ENCODE results near the gene SPINK5.
"Not testable (repeated sequence)": the region's sequence is repeated elsewhere in the genome, so short reads cannot be mapped to it uniquely, and the experiment has no call there.

SPINK5 gene, protein sequence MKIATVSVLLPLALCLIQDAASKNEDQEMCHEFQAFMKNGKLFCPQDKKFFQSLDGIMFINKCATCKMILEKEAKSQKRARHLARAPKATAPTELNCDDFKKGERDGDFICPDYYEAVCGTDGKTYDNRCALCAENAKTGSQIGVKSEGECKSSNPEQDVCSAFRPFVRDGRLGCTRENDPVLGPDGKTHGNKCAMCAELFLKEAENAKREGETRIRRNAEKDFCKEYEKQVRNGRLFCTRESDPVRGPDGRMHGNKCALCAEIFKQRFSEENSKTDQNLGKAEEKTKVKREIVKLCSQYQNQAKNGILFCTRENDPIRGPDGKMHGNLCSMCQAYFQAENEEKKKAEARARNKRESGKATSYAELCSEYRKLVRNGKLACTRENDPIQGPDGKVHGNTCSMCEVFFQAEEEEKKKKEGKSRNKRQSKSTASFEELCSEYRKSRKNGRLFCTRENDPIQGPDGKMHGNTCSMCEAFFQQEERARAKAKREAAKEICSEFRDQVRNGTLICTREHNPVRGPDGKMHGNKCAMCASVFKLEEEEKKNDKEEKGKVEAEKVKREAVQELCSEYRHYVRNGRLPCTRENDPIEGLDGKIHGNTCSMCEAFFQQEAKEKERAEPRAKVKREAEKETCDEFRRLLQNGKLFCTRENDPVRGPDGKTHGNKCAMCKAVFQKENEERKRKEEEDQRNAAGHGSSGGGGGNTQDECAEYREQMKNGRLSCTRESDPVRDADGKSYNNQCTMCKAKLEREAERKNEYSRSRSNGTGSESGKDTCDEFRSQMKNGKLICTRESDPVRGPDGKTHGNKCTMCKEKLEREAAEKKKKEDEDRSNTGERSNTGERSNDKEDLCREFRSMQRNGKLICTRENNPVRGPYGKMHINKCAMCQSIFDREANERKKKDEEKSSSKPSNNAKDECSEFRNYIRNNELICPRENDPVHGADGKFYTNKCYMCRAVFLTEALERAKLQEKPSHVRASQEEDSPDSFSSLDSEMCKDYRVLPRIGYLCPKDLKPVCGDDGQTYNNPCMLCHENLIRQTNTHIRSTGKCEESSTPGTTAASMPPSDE

GRCh38 chr5:148063861-148064260 lies at the start of gene SPINK5:
Gene SPINK5, plus strand, starts transcription at chr5:148063980. Its CDS starts 65 bp downstream, at chr5:148064045.
- no peak for DNase-seq (ENCODE audit: low spot score)

- no peak for DNase-seq (ENCODE audit: low spot score)
Measured at GRCh38 chr5:148014276-148014675, 49.5 kb upstream of the SPINK5 start.

GRCh38 chr5:148020257-148020988 lies 43.4 kb upstream of the SPINK5 start:
- DNase-seq (ENCODE audit: low spot score), result no peak

DNA sequence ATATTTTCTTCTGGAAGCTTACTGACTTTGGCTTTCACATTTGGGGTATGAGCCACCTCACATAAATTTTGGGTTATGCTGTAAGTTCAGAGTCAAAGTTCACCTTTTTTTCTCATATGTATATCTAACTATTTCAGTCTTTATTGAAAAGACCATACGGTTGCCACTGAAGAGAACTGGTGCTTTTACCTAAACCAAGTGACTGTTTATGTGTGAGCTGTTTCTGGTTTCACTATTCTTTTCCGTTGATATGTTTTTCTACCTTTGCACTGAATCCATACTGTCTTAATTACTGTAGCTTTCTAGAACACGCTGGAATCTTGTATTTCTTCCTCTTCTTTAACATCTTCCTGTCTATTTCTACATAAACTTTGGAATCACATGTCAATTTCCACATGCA lies 36.3 kb upstream of the SPINK5 start:
- no peak for DNase-seq (ENCODE audit: low spot score)

- DNase-seq (ENCODE audit: low spot score), result no peak
Measured at GRCh38 chr5:148029131-148029530, 34.6 kb upstream of the SPINK5 start.

- DNase-seq (ENCODE audit: low spot score), result no peak
Measured at GRCh38 chr5:148033134-148033533, 30.6 kb upstream of the SPINK5 start.

- DNase-seq (ENCODE audit: low spot score), result no peak
Measured at GRCh38 chr5:148035676-148036075, 28.1 kb upstream of the SPINK5 start.

DNA sequence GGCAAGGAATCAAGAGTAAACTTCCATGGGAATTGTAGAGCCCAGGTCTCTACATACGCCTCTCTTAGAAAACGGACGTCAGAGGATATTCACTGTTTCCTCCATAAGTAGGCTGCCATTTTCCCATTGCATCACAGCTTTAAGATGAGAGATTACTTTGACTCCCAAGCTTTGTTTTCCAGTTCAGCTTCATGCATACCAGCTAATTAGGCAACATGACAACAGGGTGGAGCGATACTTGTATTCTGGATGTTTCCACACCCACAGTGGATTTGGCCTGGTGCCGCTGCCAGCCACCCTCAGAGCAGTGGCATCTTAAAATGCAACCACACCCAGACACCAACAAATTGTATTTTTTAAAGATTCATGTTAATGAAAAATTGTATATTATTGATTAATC lies 20.9 kb upstream of the SPINK5 start:
- no peak for DNase-seq (ENCODE audit: low spot score)

GRCh38 chr5:148043705-148044104 lies 20.1 kb upstream of the SPINK5 start:
- no peak for DNase-seq (ENCODE audit: low spot score)

DNA sequence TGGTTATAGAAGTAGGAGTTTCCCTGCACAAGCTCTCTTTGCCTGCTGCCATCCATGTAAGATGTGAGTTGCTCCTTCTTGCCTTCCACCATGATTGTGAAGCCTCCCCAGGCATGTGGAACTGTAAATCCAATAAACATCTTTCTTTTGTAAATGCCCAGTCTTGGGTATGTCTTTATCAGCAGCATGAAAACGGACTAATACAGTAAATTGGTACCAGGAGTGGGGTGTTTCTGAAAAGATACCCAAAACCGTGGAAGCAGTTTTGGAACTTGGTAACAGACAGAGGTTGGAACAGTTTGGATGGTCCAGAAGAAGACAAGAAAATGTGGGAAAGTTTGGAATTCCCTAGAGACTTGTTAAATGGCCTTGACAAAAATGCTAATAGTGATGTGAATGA lies 8.6 kb upstream of the SPINK5 start:
- not testable (repeated sequence) for DNase-seq (ENCODE audit: low spot score)

DNA sequence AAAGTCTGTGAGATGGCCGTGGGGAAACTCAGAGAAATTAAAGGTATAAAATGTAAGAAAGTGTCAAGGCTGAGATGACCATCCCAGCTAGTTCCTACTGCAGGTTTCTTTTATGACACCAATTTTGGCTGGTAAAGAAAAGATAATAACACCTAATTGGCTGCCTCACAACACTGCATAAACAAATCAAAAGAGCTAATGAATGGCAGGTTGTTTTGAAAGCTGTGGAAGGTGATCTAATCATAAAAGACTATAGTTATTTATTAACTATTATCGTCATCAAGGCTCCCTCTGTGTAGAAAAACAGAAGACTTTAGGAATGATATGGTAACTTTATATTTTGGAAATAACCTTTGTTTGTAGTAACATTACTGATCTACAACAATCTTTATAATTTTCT lies 3.5 kb upstream of the SPINK5 start:
- DNase-seq (ENCODE audit: low spot score), result no peak

DNA sequence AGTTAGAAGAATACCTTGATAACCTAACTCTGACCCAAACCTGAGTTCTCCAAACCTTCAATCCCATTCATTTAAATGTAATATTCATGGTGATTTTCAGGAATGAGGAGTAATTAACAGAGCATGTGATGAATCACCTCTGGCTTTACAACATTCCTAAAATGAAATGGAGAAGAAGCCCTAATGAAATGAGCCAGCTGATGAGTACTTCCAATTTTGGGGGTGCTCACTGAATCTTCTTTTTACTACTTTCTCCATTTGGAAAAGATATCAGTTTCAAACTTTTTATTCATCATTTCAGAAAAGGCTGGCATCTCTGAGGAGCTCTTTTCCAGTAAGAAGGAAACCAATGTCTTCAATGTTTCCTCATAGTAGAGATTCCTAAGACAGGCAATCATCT lies 2.9 kb upstream of the SPINK5 start:
- no peak for DNase-seq (ENCODE audit: low spot score)

GRCh38 chr5:148070621-148071020 lies 6.8 kb downstream of the SPINK5 start:
- no peak for DNase-seq (ENCODE audit: low spot score)

- DNase-seq (ENCODE audit: low spot score), result no peak
Measured at GRCh38 chr5:148072207-148072606, 8.4 kb downstream of the SPINK5 start.

DNA sequence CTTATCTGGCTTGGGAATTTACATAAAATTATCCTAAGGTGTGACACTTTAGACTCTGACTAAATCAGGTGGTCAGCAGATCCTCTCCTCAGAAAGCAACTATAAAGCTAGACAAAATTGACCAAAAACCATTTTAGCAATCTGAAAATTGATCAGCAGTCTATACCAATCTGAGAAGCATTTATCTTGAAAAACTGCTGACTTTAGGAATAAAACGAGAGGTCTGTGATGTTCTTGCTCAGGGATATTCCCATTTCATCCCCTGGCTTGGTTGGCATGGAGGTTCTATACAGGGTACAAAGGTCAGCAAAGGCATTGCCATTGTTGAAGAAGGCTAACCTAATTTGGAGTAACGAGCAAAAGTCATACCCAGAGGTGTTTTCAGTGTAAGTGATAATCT lies 11.7 kb downstream of the SPINK5 start:
- DNase-seq (ENCODE audit: low spot score), result no peak

- DNase-seq (ENCODE audit: low spot score), result no peak
Measured at GRCh38 chr5:148083203-148083602, 19.4 kb downstream of the SPINK5 start.

DNA sequence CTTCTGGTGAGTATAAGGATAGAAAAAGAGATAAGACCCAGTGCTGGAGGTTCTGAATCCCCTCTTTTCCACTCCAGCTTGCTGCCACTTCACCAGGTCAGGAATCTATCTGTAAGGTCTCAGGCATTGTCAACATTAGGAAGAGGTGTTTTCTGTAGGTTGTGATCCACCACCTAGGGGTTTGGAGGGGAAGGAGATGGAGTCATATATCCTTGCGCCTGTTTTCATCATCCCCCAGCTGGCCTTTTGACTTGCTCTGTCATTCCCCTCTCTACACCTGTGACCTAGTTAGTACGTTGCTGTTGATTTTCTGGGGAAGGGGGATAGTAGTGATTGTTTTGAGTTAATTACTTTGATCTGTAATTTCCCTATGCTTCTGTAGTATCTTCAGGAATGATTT lies 20.5 kb downstream of the SPINK5 start:
- DNase-seq (ENCODE audit: low spot score), result no peak

DNA sequence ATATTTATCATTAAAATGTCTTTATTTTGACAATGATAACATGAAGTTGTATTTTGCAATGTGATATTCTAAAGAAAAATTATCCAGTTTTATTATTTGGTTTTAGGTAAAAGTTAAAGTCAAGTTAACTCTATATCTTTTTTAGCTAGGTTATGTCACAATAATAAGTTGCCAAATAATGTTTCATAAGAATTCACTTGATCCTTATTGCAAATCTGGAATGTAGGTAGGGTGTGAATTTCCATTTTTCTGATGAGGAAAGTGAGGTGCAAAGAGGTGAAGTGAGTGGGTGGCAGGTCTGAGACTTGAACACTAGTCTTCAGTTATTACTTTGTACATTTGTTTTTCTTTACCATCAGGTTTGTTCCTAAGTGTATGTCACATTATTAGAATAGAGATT lies 21.5 kb downstream of the SPINK5 start:
- DNase-seq (ENCODE audit: low spot score), result no peak

GRCh38 chr5:148085977-148086705 lies 22.4 kb downstream of the SPINK5 start:
- no peak for DNase-seq (ENCODE audit: low spot score)

- DNase-seq (ENCODE audit: low spot score), result no peak
Measured at GRCh38 chr5:148090146-148090772, 26.5 kb downstream of the SPINK5 start.

- no peak for DNase-seq (ENCODE audit: low spot score)
Measured at GRCh38 chr5:148090773-148091250, 27.0 kb downstream of the SPINK5 start.
